ENCODE data around the gene SLC40A1.
"Not testable (repeated sequence)": the region's sequence is repeated elsewhere in the genome, so short reads cannot be mapped to it uniquely, and the experiment has no call there.

Gene SLC40A1

GRCh38 chr2:189613077-189613636, 32.6 kb upstream of the SLC40A1 start:
- no peaks in the 10 kb centered on the region for H3K36me3 ChIP-seq (ENCODE audit: control insufficient read depth, insufficient read depth, low read length)
- H3K4me3 ChIP-seq (ENCODE audit: low read length), result peak overlapping the region; percentile 1
- no peak overlapping the region for H3K9ac ChIP-seq (ENCODE audit: low read length)
- H3K4me1 ChIP-seq (ENCODE audit: control insufficient read depth, insufficient read depth, low read length), result no peaks in the 10 kb centered on the region
- H3K27me3 ChIP-seq (ENCODE audit: control insufficient read depth, insufficient read depth, low read length), result no peaks in the 10 kb centered on the region
- no peak overlapping the region for H3K27ac ChIP-seq (ENCODE audit: low read depth, low read length)

DNA sequence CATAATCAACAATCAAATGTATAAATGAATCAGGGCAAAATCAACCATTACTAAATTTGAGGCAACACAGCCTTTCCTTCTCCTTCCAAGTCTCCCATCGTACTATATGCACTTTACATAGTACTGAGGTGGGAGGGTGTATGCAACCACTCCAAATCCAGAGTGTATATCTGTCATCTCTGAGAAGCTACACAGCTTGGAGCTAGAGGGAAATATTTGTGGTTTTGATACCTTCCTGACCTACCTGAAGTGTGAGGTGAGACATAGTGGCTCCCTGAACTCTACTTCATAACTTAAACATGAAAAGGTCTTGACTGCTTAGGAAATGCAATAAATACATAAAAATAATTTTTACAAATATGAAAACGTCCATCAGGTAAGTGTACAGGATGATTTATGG, 30.1 kb upstream of the SLC40A1 start:
- no peak overlapping the region for H3K9ac ChIP-seq (ENCODE audit: low read length)

DNA sequence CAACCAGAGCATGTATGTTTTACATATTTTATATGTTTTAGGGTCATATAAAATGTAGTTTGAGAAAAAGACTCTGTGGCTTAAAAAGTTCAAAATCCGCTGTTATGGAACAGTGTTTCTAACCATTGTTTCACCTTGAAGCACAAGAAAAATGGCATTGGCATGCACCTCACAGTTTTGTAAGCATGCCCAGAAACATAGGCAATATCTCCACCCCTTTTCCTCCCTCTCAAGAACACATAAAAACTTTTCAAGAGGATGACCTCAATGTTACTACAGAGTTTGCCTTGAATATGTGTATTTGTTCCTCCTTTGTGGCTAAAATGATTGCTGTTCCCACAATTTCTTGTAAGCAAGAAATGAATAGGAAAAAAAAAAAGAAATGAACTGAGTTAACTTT, 29.3 kb upstream of the SLC40A1 start:
- Histone ChIP-seq H3K9ac (ENCODE audit: low read length) (no peak overlapping the region), H3K27ac (ENCODE audit: low read depth, low read length) (no peak overlapping the region), H3K27me3 (ENCODE audit: control insufficient read depth, insufficient read depth, low read length) (no peaks in the 10 kb centered on the region), H3K4me1 (ENCODE audit: control insufficient read depth, insufficient read depth, low read length) (no peaks in the 10 kb centered on the region), H3K36me3 (ENCODE audit: control insufficient read depth, insufficient read depth, low read length) (no peaks in the 10 kb centered on the region), H3K4me3 (ENCODE audit: low read length) (no peak overlapping the region)

More for the DNA sequence above, 30.1 kb upstream of the SLC40A1 start:
- Histone ChIP-seq H3K4me3 (ENCODE audit: low read length) (no peak overlapping the region), H3K27ac (ENCODE audit: low read depth, low read length) (no peak overlapping the region), H3K4me1 (ENCODE audit: control insufficient read depth, insufficient read depth, low read length) (no peaks in the 10 kb centered on the region), H3K36me3 (ENCODE audit: control insufficient read depth, insufficient read depth, low read length) (no peaks in the 10 kb centered on the region), H3K27me3 (ENCODE audit: control insufficient read depth, insufficient read depth, low read length) (no peaks in the 10 kb centered on the region)

- Histone ChIP-seq H3K4me3 (ENCODE audit: low read length) (no peak overlapping the region), H3K27me3 (ENCODE audit: control insufficient read depth, insufficient read depth, low read length) (no peaks in the 10 kb centered on the region), H3K4me1 (ENCODE audit: control insufficient read depth, insufficient read depth, low read length) (no peaks in the 10 kb centered on the region), H3K27ac (ENCODE audit: low read depth, low read length) (no peak overlapping the region), H3K9ac (ENCODE audit: low read length) (no peak overlapping the region), H3K36me3 (ENCODE audit: control insufficient read depth, insufficient read depth, low read length) (no peaks in the 10 kb centered on the region)
Observed at GRCh38 chr2:189609423-189609816, 28.8 kb upstream of the SLC40A1 start.

DNA sequence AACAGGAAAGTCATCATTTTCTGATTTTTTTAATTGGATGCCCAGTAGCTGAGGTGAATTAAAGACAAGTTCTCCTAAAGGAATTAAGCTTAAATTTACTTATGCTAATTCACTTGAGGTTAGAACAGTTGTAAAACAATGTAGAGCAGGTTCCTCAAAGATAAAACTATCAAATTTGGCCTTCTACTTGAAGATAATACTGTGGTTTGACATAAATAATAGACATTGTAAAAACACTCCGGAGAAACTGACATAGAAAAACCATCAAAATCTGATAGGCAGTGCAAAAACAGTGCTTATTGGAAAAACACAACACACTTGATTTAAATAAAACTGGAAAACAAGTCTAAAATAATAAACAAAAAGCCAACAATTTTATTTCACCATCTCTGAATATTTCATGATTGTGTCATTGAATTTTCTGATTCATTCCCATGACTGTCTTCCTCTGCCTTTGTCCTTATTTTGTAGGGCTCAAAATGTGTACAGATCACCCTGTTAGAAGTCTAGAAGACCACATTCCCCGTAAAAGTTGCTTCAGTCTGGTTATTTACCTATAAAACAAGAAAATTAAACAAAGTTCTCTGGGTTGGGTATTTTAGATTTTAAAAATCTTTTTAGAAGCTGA, 28.3 kb upstream of the SLC40A1 start:
- H3K36me3 ChIP-seq (ENCODE audit: control insufficient read depth, insufficient read depth, low read length), result no peaks in the 10 kb centered on the region
- H3K27me3 ChIP-seq (ENCODE audit: control insufficient read depth, insufficient read depth, low read length), result no peaks in the 10 kb centered on the region

GRCh38 chr2:189608170-189608569, 27.6 kb upstream of the SLC40A1 start:
- Histone ChIP-seq H3K27ac (ENCODE audit: low read depth, low read length) (no peak overlapping the region), H3K9ac (ENCODE audit: low read length) (no peak overlapping the region)

More for the DNA sequence above, 28.3 kb upstream of the SLC40A1 start:
- Histone ChIP-seq H3K27ac (ENCODE audit: low read depth, low read length) (no peak overlapping the region), H3K4me1 (ENCODE audit: control insufficient read depth, insufficient read depth, low read length) (no peaks in the 10 kb centered on the region), H3K4me3 (ENCODE audit: low read length) (no peak overlapping the region), H3K9ac (ENCODE audit: low read length) (no peak overlapping the region)

DNA sequence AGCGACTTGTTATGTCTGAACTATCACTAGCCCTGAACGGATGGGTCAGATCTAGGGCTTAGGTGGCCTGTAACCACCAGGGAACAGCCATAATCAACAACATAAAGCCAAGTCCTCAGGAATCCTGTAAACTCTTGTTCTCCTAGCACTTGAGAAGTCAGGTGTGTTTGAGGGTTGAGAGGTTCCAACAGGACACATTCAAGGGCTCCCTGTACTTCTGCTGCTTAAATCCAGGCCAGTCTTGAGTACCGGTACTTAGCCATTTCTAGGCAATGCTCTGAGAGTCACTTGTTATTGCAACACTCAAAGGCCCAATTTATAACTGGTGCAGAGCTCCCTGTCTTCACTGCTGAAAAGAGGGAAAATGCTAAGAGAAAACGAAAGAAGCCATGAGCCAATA, 21.6 kb upstream of the SLC40A1 start:
- Histone ChIP-seq H3K4me3 (ENCODE audit: low read length) (no peak overlapping the region), H3K9ac (ENCODE audit: low read length) (no peak overlapping the region), H3K36me3 (ENCODE audit: control insufficient read depth, insufficient read depth, low read length) (no peaks in the 10 kb centered on the region), H3K27ac (ENCODE audit: low read depth, low read length) (no peak overlapping the region), H3K27me3 (ENCODE audit: control insufficient read depth, insufficient read depth, low read length) (no peaks in the 10 kb centered on the region), H3K4me1 (ENCODE audit: control insufficient read depth, insufficient read depth, low read length) (no peaks in the 10 kb centered on the region)

More at GRCh38 chr2:189608170-189608569, 27.6 kb upstream of the SLC40A1 start:
- no peak overlapping the region for H3K4me3 ChIP-seq (ENCODE audit: low read length)
- no peaks in the 10 kb centered on the region for H3K4me1 ChIP-seq (ENCODE audit: control insufficient read depth, insufficient read depth, low read length)
- H3K36me3 ChIP-seq (ENCODE audit: control insufficient read depth, insufficient read depth, low read length), result no peaks in the 10 kb centered on the region
- H3K27me3 ChIP-seq (ENCODE audit: control insufficient read depth, insufficient read depth, low read length), result no peaks in the 10 kb centered on the region

- H3K27me3 ChIP-seq (ENCODE audit: control insufficient read depth, insufficient read depth, low read length); H3K4me1 ChIP-seq (ENCODE audit: control insufficient read depth, insufficient read depth, low read length); H3K4me3 ChIP-seq (ENCODE audit: low read length); H3K27ac ChIP-seq (ENCODE audit: low read depth, low read length); H3K36me3 ChIP-seq (ENCODE audit: control insufficient read depth, insufficient read depth, low read length); H3K9ac ChIP-seq (ENCODE audit: low read length): not testable (repeated sequence)
Observed at GRCh38 chr2:189601652-189602051, 21.1 kb upstream of the SLC40A1 start.

DNA sequence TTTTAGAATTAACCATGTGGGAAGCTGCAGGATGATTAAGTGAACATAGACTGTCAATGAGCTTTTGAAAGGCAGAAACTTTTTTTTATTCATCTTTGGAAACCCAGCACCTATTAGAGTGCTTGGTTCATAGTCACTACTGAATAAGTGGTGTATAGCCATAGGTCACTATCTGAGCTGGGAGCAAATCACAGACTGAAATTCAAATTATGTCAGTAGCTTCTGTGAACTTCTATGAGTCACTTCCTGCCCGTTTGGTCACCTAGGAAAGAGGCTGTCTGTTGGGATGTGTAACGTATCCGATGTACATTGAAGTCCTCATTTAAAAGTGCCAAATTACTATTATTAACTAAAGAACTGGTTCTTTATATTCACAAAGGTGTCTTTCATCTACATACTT, 20.5 kb upstream of the SLC40A1 start:
- H3K27me3 ChIP-seq (ENCODE audit: control insufficient read depth, insufficient read depth, low read length), result no peaks in the 10 kb centered on the region
- no peaks in the 10 kb centered on the region for H3K36me3 ChIP-seq (ENCODE audit: control insufficient read depth, insufficient read depth, low read length)
- H3K27ac ChIP-seq (ENCODE audit: low read depth, low read length), result no peak overlapping the region
- H3K4me3 ChIP-seq (ENCODE audit: low read length), result no peak overlapping the region
- no peak overlapping the region for H3K9ac ChIP-seq (ENCODE audit: low read length)
- H3K4me1 ChIP-seq (ENCODE audit: control insufficient read depth, insufficient read depth, low read length), result no peaks in the 10 kb centered on the region

DNA sequence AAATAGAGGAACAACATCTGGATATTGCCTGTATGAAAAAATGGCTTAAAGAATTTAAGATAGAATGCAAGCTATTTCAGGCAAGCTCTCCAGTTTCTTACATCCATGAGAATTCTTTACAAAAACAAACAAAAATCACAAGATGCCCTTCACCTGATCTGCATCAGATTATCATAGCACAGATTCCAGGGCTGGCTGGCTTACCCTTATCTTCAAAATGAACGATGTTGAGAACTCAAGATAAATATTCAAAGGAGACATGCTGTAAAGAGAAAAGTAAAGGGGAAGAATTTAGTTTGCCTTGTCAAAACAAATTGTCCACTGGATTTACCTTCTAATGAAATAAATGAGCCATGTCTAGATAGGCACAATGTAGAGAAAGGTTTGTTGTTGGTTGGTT, 18.7 kb upstream of the SLC40A1 start:
- Histone ChIP-seq H3K4me1 (ENCODE audit: control insufficient read depth, insufficient read depth, low read length) (no peaks in the 10 kb centered on the region), H3K4me3 (ENCODE audit: low read length) (no peak overlapping the region), H3K9ac (ENCODE audit: low read length) (no peak overlapping the region), H3K27me3 (ENCODE audit: control insufficient read depth, insufficient read depth, low read length) (no peaks in the 10 kb centered on the region), H3K27ac (ENCODE audit: low read depth, low read length) (no peak overlapping the region), H3K36me3 (ENCODE audit: control insufficient read depth, insufficient read depth, low read length) (no peaks in the 10 kb centered on the region)

DNA sequence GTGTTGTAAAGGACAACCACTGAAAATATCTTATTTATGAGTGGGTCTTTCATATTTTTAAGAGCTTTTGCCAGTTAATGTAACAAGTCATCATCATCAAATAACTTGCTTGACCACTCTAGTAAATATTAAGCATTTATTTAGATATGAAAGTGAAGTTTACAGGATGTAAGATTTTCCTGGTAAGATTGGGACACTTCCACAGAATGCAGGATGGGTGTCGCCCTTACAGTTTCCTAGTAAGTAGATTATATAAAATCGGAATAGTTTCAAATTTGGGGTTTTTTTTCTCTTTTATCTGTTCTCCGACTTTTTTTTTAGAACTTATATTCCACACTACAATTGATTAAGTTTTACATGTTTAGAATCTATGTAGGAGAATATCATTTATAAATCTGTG, 14.8 kb upstream of the SLC40A1 start:
- Histone ChIP-seq H3K9ac (ENCODE audit: low read length) (no peak overlapping the region), H3K27me3 (ENCODE audit: control insufficient read depth, insufficient read depth, low read length) (no peaks in the 10 kb centered on the region), H3K4me1 (ENCODE audit: control insufficient read depth, insufficient read depth, low read length) (no peaks in the 10 kb centered on the region), H3K4me3 (ENCODE audit: low read length) (no peak overlapping the region), H3K36me3 (ENCODE audit: control insufficient read depth, insufficient read depth, low read length) (no peaks in the 10 kb centered on the region), H3K27ac (ENCODE audit: low read depth, low read length) (no peak overlapping the region)

GRCh38 chr2:189594305-189594704, 13.7 kb upstream of the SLC40A1 start:
- Histone ChIP-seq H3K36me3 (ENCODE audit: control insufficient read depth, insufficient read depth, low read length) (no peaks in the 10 kb centered on the region), H3K27me3 (ENCODE audit: control insufficient read depth, insufficient read depth, low read length) (no peaks in the 10 kb centered on the region), H3K27ac (ENCODE audit: low read depth, low read length) (no peak overlapping the region), H3K9ac (ENCODE audit: low read length) (no peak overlapping the region), H3K4me3 (ENCODE audit: low read length) (no peak overlapping the region), H3K4me1 (ENCODE audit: control insufficient read depth, insufficient read depth, low read length) (no peaks in the 10 kb centered on the region)

GRCh38 chr2:189593115-189593514, 12.5 kb upstream of the SLC40A1 start:
- H3K27me3 ChIP-seq (ENCODE audit: control insufficient read depth, insufficient read depth, low read length), result no peaks in the 10 kb centered on the region
- H3K27ac ChIP-seq (ENCODE audit: low read depth, low read length), result no peak overlapping the region
- H3K9ac ChIP-seq (ENCODE audit: low read length), result no peak overlapping the region

More at GRCh38 chr2:189593115-189593514, 12.5 kb upstream of the SLC40A1 start:
- H3K4me1 ChIP-seq (ENCODE audit: control insufficient read depth, insufficient read depth, low read length), result no peaks in the 10 kb centered on the region
- H3K36me3 ChIP-seq (ENCODE audit: control insufficient read depth, insufficient read depth, low read length), result no peaks in the 10 kb centered on the region
- no peak overlapping the region for H3K4me3 ChIP-seq (ENCODE audit: low read length)
